Erythroblast (primary cell): ENCODE results near the gene SAE1.
A peak's percentile ranks its signal among the peaks of the same experiment; 100 is the strongest.
"Not testable (repeated sequence)": the region's sequence is repeated elsewhere in the genome, so short reads cannot be mapped to it uniquely, and the experiment has no call there.

Source experiments
- DNase-seq, 2 experiments: peaks; one replicate each; lab custom pipeline; 2025; lab: John Stamatoyannopoulos, UW
- GATA1 ChIP-seq: IDR thresholded peaks from 2 replicates; pipeline ENCODE4 v1.6.1; 2011; ENCODE audit warnings: low read depth, mild to moderate bottlenecking, control low read depth, low read length, moderate library complexity
- POLR2A ChIP-seq: IDR thresholded peaks from 2 replicates; pipeline ENCODE4 v1.6.1; 2011; ENCODE audit warnings: mild to moderate bottlenecking, low read length

Gene SAE1

GRCh38 chr19:47098608-47099007 is 32.0 kb upstream of the SAE1 start:
- DNase-seq: no peak
- TF ChIP-seq GATA1 (no peak), POLR2A (no peak)

GRCh38 chr19:47099576-47100050 is 31.0 kb upstream of the SAE1 start:
- DNase-seq: peak in 1 of 2 experiments; percentile 50
- no peak for TF ChIP-seq POLR2A
- TF ChIP-seq GATA1: no peak

GRCh38 chr19:47100290-47100689 is 30.3 kb upstream of the SAE1 start:
- TF ChIP-seq POLR2A: no peak
- DNase-seq: peak; percentile 41 to 49

DNA sequence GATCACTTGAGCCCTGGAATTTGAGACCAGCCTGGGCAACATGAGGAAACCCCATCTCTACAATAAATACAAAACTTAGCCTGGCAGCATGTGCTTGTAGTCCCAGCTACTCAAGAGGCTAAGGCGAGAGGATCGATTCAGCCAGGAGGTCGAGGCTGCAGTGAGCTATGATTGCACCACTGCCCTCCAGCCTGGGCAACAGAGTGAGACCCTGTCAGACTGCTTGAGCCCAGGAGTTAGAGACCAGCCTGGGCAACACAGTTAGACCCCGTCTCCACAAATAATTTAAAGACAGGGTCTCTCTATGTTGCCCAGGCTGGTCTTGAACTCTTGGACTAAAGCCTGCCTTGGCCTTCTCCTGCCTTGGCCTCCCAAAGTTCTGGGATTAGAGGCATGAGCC is 29.5 kb upstream of the SAE1 start:
- not testable (repeated sequence) for DNase-seq

DNA sequence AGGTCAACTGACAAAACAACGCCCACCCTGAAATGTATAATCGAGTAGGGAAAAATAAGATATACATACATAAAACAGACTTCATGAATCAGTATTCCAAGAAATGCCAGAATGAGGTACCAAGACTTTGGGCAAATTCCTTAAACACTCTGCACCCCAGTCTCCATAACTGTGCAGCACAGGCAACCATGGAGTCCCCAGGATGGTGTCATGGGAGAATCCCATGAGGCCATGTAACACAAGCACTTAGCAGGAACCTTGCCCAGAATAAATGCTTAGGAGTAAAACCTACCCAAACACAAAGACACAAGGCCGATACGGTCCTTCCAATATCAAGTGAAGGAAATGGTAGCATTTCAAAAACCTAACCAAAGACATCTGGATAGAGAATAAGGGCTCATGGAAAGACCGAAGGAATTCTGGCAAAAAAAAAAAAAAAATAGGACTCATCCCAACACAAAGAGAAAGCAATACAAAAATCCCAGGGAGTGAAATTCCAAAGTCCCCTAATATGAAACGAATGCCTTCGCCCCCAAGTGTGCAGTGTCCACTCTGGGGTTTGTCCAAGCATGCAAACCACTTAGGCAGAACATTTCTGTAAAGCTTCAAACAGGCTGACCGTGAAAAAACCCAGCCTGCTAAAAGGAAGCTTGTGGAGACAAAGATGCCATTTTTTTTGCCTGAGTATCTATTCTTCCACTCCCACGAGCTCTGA is 28.1 kb upstream of the SAE1 start:
- TF ChIP-seq GATA1 (no peak), POLR2A (no peak)
- DNase-seq: no peak

DNA sequence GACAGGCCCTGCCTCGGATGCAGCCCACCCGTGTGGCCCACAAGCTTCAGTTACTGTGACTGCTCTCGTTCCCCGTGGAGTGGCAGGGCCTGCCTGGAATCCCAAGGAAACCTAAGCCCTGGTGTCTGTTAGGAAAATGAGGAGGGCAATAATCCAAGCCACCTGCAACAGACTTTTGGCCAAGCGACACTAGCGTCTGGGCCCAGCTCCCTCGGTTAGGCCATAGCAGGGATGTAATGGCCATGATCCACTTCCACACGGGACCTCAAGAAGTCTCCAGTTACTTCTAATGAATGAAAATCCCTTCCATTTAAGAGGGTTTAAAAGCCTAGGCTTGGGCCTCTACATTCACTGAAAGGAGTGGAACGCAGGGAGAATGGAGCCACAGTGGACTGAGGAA is 26.0 kb upstream of the SAE1 start:
- no peak for DNase-seq

DNA sequence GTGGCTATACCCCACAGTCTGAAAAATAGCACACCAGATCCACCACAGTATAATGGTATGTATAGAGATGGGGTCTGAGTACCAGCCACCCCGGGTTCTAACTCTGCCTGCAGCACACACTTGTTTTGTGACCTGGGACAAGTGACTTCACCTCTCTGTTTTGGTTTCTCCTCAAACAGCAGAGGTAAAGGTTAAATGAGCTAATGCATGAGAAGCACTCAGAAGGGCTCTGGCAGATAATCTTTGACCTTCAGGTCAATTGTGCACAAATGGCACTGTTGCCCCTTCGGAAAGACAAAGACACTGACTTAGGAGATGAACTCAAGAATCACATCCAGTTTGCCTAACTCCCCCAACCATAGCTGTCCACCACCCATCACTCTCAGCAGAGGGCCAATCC is 24.8 kb upstream of the SAE1 start:
- no peak for DNase-seq
- TF ChIP-seq GATA1 (no peak), POLR2A (no peak)

More for the DNA sequence above, 26.0 kb upstream of the SAE1 start:
- TF ChIP-seq GATA1 (no peak), POLR2A (no peak)

DNA sequence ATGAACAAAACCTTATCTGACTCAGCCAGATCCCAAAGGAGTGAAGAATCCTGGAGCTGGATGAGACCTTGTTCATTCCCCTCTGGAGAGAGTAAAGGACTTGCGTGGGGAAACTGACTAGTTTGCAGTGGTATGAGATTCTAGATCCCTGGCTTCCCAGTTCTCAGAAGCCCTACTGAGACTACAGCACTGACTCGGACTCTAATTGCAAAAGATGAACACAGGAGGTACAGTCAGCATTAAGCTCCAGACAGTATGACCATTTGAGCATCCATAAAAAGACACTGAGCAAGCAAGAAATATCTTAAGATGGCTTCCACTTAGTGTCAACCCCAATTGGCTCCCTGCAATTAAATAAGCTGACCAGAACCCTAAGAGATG is 23.8 kb upstream of the SAE1 start:
- TF ChIP-seq GATA1 (no peak), POLR2A (no peak)
- peak in 1 of 2 experiments; percentile 50 for DNase-seq

DNA sequence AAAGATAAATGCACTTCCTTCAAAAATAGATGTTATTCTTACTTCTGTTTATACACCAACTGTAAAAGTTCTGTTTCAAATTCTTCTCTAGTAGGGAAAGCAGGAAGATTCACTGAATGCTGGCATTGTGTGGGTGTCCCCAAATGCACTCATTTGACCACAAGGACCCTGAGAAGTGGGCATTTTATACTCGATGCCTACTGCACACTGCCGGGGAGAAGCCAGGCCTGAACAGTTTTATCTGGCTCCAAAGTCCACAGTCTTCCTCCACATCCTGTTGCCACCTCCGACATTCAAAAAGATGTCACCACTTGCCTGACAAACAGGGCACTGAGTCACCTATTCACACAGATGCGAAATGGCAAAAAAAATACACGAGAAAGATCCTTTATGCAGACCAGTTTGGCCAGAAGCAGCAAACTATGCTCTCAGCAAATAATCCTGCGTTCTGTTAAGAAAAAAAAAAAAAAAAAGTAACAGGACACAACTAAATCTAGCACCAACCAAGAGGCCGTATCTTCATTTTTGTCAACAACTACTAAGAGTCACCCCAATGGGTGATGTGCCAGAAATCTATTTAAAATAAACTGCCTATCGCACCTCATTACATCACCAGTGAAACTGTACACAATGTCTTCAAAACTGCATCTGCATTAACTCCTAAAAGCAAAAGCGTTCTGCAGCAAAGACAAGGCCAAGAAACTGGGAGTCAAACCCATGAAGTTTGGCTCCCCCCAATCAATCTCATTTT is 23.3 kb upstream of the SAE1 start:
- peak; percentile 42 to 69 for DNase-seq
- TF ChIP-seq GATA1 (no peak), POLR2A (peak; percentile 43)

GRCh38 chr19:47107953-47108746 is 22.5 kb upstream of the SAE1 start:
- no peak for DNase-seq
- TF ChIP-seq POLR2A (no peak), GATA1 (no peak)

- no peak for DNase-seq
- TF ChIP-seq POLR2A (no peak), GATA1 (no peak)
Observed at GRCh38 chr19:47109177-47109540, 21.5 kb upstream of the SAE1 start.

- peak; percentile 82 to 86 for DNase-seq
Observed at GRCh38 chr19:47109541-47110375, 20.9 kb upstream of the SAE1 start.

GRCh38 chr19:47110521-47111005 is 20.1 kb upstream of the SAE1 start:
- DNase-seq: peak; percentile 52 to 71

More at GRCh38 chr19:47109541-47110375, 20.9 kb upstream of the SAE1 start:
- TF ChIP-seq POLR2A (peak; percentile 74), GATA1 (no peak)

More at GRCh38 chr19:47110521-47111005, 20.1 kb upstream of the SAE1 start:
- no peak for TF ChIP-seq POLR2A
- TF ChIP-seq GATA1: no peak
